G401 (cell line): ENCODE measurements around the gene WDR27. TPM values are rescaled to one million over a fixed set of nuclear protein-coding genes. Genes with fewer than 3 reads are reported as not detected.
"Not testable (repeated sequence)": the region's sequence is repeated elsewhere in the genome, so short reads cannot be mapped to it uniquely, and the experiment has no call there.

Source experiments
- DNase-seq: peaks from one replicate; pipeline ENCODE4 v3.0.0-alpha.2; 2015; ENCODE audit warnings: low spot score
- in situ Hi-C: cut with HindIII; loops from 2 replicates; pipeline ENCODE4 v1.10.0; 2016; ENCODE audit warnings: low sequenced_read_pairs, mixed read lengths
- total RNA-seq: library from RNA; depleted of rRNA; stranded (reverse); fragments of >200 nt; shearing (Covaris generic); gene quantifications from 2 replicates; pipeline ENCODE4 v1.2.3, GENCODE V29; 2014

The WDR27 gene
- total RNA-seq, 1 experiment from 2014 or later = 20.9 TPM

GRCh38 chr6:169623343-169623742 lies 78.5 kb downstream of the WDR27 start:
- in situ Hi-C loops = no loop called here
- DNase-seq = no peak

DNA sequence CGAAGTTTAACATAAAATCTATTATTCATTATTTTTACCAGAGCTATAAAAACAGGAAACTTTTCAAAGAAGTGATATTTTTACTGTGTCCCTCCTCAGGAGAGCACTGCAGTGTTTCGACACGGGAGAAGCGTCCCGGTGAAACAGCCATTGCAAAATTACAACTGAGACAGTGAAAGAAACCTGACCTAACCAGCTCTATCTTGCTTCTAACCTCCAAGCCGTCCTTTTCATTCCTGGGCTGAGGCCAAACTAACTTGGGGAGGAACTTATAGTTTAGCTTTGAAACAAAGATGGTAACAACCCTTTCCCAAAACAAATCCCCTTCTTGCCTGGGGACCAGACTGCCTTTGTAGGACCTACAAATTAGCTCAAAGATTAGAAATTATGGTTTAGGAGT lies 79.2 kb downstream of the WDR27 start:
- in situ Hi-C loops = no loop called here

GRCh38 chr6:169621311-169621710 lies 80.5 kb downstream of the WDR27 start:
- DNase-seq = no peak
- in situ Hi-C loops = no loop called here

More for the DNA sequence above, 79.2 kb downstream of the WDR27 start:
- no peak for DNase-seq

DNA sequence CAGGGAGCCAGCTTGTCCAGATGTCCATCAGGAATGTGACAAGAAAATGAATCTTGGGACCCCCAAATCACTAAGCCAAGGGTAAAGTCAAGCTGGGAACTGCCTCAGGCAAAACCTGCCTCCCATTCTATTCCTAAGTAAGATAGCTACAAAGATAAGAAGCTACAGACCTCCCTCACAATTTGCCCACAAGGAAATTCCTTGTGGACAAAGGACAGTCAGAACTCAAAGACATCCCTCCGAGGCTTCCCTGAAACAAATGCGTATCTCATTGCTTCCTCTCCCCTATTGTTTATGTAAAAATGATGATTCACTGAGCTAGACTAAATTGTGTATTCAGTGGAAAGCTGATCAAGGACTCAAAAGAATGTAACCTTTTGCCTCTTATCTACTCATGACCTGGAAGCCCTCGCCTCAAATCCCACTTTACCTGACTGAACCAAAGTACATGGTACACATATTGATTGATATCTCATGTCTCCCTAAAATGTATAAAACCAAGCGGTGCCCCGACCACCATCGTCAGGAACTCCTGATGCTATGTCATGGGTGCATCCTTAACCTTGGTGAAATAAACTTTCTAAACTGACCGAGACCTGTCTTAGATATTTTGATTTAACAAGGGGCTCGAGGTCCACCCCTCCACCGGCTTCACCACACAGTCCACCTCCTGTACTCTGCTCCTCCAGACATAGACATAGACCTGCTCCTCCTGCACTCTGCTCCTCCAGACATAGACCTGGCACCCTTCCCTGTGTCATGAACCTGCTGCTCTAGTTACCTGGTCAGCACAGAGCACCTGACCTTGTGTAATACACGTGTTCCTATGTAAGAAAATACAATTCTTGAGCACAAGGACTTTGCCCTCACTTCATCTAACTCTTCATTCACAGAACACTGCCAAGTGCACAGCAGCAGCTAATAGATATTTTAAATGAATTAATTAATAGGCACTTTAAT lies 81.4 kb downstream of the WDR27 start:
- in situ Hi-C loops = no loop called here
- no peak for DNase-seq

- in situ Hi-C loops = no loop called here
- DNase-seq = no peak
Measured at GRCh38 chr6:169619650-169620049, 82.2 kb downstream of the WDR27 start.

- in situ Hi-C loops = no loop called here
- no peak for DNase-seq
Measured at GRCh38 chr6:169618526-169619490, 83.0 kb downstream of the WDR27 start.

- in situ Hi-C loops = no loop called here
- DNase-seq = no peak
Measured at GRCh38 chr6:169617562-169617961, 84.3 kb downstream of the WDR27 start.

GRCh38 chr6:169608609-169609008 lies 93.2 kb downstream of the WDR27 start:
- in situ Hi-C loops = not testable (repeated sequence)

GRCh38 chr6:169604076-169604475 lies 97.8 kb downstream of the WDR27 start:
- no peak for DNase-seq
- in situ Hi-C loops = no loop called here

More at GRCh38 chr6:169608609-169609008, 93.2 kb downstream of the WDR27 start:
- not testable (repeated sequence) for DNase-seq

GRCh38 chr6:169601129-169601528 lies 100.7 kb downstream of the WDR27 start:
- in situ Hi-C loops, DNase-seq: not testable (repeated sequence)

- DNase-seq = no peak
- in situ Hi-C loops = no loop called here
Measured at GRCh38 chr6:169592558-169592957, 109.3 kb downstream of the WDR27 start.

- no peak for DNase-seq
- in situ Hi-C loops = no loop called here
Measured at GRCh38 chr6:169591616-169592015, 110.2 kb downstream of the WDR27 start.

GRCh38 chr6:169590376-169590939 lies 111.4 kb downstream of the WDR27 start:
- in situ Hi-C loops = no loop called here

DNA sequence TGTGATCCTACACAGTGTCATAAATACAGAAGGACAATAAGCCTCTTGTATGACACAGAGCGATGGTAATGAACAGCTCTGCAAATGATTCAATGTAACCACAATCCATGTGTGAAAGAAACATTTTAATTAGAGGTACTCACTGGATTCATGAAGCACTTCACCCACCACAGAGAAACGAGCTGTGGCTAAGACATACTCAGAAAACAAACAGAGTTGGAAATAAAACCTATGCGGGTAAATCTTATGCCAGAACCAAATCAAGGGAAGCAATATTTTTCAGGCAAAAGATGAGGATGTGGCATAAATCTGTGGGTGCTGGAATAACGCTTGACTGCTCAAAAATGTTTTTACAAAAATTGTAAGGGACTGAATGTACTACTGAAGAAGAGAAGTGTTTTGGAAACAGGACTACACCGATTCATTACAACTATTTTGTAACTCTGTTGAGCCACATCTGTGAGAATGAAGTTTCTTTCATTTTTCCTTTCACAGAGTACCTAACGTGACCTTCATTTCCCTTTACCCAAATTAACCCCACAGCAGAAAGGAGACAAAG lies 112.1 kb downstream of the WDR27 start:
- no peak for DNase-seq
- in situ Hi-C loops = no loop called here

More at GRCh38 chr6:169590376-169590939, 111.4 kb downstream of the WDR27 start:
- no peak for DNase-seq

- DNase-seq = no peak
- in situ Hi-C loops = no loop called here
Measured at GRCh38 chr6:169589293-169589692, 112.5 kb downstream of the WDR27 start.

GRCh38 chr6:169587975-169588374 lies 113.9 kb downstream of the WDR27 start:
- in situ Hi-C loops = no loop called here
- DNase-seq = no peak

GRCh38 chr6:169583886-169584541 lies 117.8 kb downstream of the WDR27 start:
- in situ Hi-C loops = no loop called here
- no peak for DNase-seq

- in situ Hi-C loops = no loop called here
- DNase-seq = no peak
Measured at GRCh38 chr6:169579407-169580111, 122.3 kb downstream of the WDR27 start.
